GM18505 (cell line): ENCODE data around the gene CTNNBL1.

Source experiments
- ATAC-seq: cut with Tn5 transposase; IDR thresholded peaks from one replicate; pipeline ENCODE4 v1.9.1; 2021; ENCODE audit not compliant: unreplicated experiment
- POLR2A ChIP-seq: IDR thresholded peaks from 4 replicates; pipeline ENCODE4 v1.6.1; 2011; ENCODE audit warnings: borderline replicate concordance; ENCODE audit not compliant: insufficient read depth, insufficient read length; ENCODE audit errors: extremely low read depth

Gene CTNNBL1

GRCh38 chr20:37729452-37729851 lies 35.6 kb downstream of the CTNNBL1 start:
- no peak for TF ChIP-seq POLR2A
- no peak for ATAC-seq

DNA sequence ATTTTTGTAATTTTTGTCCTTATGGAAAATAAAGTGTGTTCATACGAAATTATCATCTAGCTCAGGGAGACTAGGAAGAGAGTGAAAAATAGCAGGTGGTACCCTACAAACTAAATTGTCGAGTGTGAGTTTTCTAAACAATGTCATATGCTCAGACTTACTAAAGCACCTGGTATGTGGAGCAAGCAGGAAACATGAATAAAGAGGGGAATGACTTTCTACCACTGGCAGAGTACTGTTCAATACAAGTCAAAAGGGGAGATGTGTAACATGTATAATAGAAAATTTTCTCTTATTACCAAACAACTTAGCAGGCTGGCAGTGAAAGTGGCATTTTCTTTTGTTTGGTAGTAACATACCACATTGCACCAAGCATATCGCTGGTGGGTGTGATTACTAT lies 36.1 kb downstream of the CTNNBL1 start:
- no peak for TF ChIP-seq POLR2A
- no peak for ATAC-seq

DNA sequence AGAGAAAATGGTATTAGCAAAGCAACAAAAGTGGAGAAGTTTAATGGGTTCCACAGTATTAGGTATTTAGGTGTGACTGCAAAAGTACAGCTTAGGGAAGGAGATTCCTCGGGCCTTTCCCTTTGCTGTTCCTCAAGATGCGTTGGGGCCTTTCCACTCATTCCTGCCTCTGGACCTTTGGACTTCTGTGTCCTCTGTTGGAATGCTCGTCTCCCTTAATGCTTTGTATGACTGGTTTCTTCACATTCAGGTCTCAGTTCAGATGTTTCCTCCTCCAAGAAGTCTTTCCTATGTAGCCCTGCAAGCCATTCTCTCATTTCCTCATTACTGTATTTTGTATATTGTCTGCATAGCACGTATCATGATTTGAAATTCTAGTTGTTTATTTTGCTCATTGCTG lies 39.6 kb downstream of the CTNNBL1 start:
- no peak for ATAC-seq
- TF ChIP-seq POLR2A = no peak

GRCh38 chr20:37734228-37734985 lies 40.6 kb downstream of the CTNNBL1 start:
- TF ChIP-seq POLR2A = no peak
- ATAC-seq = no peak

DNA sequence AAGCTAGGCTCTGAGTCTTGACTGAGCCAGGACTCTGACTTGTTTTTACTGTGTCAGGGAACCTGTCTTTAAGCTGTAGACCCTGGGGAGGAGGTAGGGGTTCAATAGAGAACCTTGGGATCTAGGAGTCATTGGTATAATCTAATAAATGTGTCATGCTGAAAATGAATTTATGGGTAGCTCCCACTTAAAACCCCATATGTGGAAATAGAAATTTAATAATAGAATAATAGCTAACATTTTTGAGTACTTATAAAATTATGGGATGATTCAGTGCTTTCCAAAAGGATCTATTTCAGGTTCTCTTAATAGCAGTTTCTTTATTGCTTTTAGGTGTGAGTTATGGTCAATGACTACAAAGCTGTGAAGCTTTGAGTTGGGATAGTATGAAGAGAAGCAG lies 41.7 kb downstream of the CTNNBL1 start:
- TF ChIP-seq POLR2A = no peak

GRCh38 chr20:37736132-37736531 lies 42.3 kb downstream of the CTNNBL1 start:
- no peak for ATAC-seq
- TF ChIP-seq POLR2A = no peak

More for the DNA sequence above, 41.7 kb downstream of the CTNNBL1 start:
- no peak for ATAC-seq

DNA sequence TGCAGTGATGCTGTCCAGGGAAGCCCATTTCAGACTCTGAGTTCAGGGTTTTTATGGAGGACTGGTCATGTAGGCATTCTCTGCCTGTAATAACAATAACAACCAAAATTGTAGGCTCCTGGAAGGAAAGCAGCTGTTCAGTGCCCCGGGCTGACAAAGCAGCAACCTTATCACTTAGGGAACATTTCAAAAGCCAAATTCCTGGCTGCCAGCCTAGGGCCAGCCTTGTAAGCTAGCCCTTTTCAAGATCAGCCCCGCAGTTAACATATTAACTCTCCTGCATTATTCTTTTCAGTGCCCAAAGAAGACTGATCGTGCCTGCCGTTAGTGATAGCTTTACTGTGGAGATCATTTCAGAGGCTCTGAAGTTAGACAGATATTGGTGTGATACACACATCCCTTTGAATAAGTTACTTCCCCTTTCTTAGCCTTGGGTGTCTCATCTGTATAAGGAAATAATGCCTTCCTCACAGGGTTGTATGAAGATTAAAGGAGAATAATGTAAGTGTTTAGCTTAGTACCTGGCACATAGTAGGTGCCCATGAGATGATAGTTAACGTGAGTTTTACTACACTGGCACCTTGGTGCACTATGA lies 44.1 kb downstream of the CTNNBL1 start:
- no peak for TF ChIP-seq POLR2A
- no peak for ATAC-seq

DNA sequence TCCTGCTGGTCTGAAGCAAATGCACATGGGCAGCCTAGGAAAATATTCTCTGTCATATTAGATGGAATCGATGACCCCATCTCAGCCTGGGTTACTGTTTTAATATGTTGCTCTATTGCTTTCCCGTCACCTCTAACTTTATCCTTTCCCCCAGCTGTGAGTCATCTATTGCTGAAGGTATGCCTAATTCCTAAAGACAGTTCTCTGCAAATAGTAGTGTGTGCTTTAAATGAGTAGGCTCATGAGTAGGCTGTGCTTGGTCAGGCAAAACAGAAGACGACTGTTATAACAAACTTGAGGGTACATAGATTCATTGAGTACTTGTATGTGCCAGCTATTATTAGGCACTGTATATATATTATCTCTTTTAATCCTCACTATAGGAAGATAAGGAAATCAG lies 47.2 kb downstream of the CTNNBL1 start:
- ATAC-seq = no peak
- TF ChIP-seq POLR2A = no peak

DNA sequence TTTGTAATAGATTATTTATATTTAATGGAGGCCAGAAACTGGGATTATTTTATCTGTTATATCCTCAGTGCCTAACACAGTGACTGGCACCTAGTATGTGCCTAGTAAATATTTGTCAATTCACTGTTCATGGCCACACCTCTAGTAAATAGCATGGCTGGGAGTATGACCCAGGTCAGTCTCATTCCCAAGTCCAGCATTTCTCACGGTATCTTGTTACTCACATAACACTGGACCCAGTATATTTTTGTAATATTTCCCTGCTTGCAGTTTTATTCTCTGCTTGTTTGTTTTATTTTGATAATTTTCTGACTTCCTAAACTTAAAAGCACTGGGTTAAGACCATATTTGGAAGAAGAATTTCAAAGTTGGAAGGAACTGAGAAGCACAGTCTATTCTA lies 47.7 kb downstream of the CTNNBL1 start:
- no peak for ATAC-seq
- no peak for TF ChIP-seq POLR2A

- no peak for TF ChIP-seq POLR2A
- no peak for ATAC-seq
Observed at GRCh38 chr20:37742131-37742530, 48.3 kb downstream of the CTNNBL1 start.

DNA sequence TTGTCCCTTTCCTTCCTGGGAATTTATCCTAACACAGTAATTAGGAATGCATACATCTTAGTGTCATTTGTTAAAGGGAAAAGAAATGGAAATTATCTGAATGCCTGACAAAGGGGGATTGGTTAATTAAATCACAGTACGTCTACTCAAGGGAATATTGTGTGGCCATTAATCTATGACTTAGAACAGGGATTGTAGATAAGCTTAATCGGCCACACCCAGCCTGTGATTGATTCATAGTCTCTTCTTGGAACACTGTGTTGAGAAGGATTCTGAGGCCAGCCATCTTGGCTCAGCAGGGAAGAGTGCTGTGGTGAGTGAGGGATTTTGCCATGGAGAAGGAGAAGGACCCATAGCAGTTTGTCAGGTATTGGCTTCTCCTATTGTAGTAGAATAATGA lies 50.5 kb downstream of the CTNNBL1 start:
- ATAC-seq = no peak
- TF ChIP-seq POLR2A = no peak

GRCh38 chr20:37745553-37745952 lies 51.7 kb downstream of the CTNNBL1 start:
- TF ChIP-seq POLR2A = no peak
- ATAC-seq = no peak

- ATAC-seq = no peak
- no peak for TF ChIP-seq POLR2A
Observed at GRCh38 chr20:37748015-37748414, 54.2 kb downstream of the CTNNBL1 start.

DNA sequence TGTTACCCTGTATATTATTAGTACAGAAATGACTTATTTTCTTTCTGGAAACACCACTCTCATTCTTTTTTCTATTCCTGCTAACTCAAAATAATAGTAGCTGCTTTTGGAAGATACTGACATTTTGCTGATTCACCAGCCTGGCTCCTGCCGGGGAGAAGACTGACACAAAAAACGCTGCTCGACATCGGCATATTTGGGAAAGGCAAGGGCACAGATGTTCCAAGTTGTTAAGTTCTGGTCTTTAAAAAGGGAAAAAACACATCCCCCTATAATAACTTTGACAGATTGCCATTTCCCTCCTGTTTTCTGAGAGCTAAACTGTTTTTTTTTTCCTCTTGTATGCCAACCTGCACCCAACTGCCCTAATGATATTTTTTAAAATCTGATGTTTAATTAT lies 55.4 kb downstream of the CTNNBL1 start:
- TF ChIP-seq POLR2A = no peak
- no peak for ATAC-seq
